Measurements from ENCODE around the gene YWHAG. TPM values are rescaled to one million over a fixed set of nuclear protein-coding genes. Genes with fewer than 3 reads are reported as not detected.
A peak's percentile ranks its signal among the peaks of the same experiment; 100 is the strongest.

The YWHAG gene
- total and polyA plus RNA-seq, 9 of the 15 experiments (the other 6 are each of a cell fraction or from before 2014, with no cell fraction given): 30.4 to 246 (median 94.5) TPM

GRCh38 chr7:76372984-76373833, 14.4 kb upstream of the YWHAG start (continued):
- TF ChIP-seq ZNF740 (CRISPR knock-in tag; IDR thresholded peaks at IDR 0.05): 0 out of 2 replicates have a peak, but pooled peaks have one; percentile 29
- no peak for TF ChIP-seq ZNF740 (tag; IDR thresholded peaks at IDR 0.05)
- no peak for TF ChIP-seq ZNF384 (IDR thresholded peaks at IDR 0.05; ENCODE audit: low read depth, low read length)
- TF ChIP-seq MAZ (CRISPR knock-in tag; conservative IDR thresholded peaks at IDR 0.05 in 1 of 2, IDR thresholded peaks at IDR 0.05 in 1 of 2): peak; percentile 65 to 74
- TF ChIP-seq RBBP5 (IDR thresholded peaks at IDR 0.05; ENCODE audit: borderline replicate concordance, insufficient read depth, low read length, poor library complexity, severe bottlenecking): peak; percentile 54
- peak; percentile 86 for TF ChIP-seq SMAD4 (CRISPR knock-in tag; conservative IDR thresholded peaks at IDR 0.05)
- TF ChIP-seq POU5F1 (IDR thresholded peaks at IDR 0.05; ENCODE audit: borderline replicate concordance, low read depth, low read length, partially characterized antibody): no peak
- TF ChIP-seq, protein P1, sequence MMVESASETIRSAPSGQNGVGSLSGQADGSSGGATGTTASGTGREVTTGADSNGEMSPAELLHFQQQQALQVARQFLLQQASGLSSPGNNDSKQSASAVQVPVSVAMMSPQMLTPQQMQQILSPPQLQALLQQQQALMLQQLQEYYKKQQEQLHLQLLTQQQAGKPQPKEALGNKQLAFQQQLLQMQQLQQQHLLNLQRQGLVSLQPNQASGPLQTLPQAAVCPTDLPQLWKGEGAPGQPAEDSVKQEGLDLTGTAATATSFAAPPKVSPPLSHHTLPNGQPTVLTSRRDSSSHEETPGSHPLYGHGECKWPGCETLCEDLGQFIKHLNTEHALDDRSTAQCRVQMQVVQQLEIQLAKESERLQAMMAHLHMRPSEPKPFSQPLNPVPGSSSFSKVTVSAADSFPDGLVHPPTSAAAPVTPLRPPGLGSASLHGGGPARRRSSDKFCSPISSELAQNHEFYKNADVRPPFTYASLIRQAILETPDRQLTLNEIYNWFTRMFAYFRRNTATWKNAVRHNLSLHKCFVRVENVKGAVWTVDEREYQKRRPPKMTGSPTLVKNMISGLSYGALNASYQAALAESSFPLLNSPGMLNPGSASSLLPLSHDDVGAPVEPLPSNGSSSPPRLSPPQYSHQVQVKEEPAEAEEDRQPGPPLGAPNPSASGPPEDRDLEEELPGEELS (CRISPR knock-in tag; IDR thresholded peaks at IDR 0.05; ENCODE audit: borderline replicate concordance): 0 out of 2 replicates have a peak, but pooled peaks have one; percentile 64
- TF ChIP-seq, protein P2, sequence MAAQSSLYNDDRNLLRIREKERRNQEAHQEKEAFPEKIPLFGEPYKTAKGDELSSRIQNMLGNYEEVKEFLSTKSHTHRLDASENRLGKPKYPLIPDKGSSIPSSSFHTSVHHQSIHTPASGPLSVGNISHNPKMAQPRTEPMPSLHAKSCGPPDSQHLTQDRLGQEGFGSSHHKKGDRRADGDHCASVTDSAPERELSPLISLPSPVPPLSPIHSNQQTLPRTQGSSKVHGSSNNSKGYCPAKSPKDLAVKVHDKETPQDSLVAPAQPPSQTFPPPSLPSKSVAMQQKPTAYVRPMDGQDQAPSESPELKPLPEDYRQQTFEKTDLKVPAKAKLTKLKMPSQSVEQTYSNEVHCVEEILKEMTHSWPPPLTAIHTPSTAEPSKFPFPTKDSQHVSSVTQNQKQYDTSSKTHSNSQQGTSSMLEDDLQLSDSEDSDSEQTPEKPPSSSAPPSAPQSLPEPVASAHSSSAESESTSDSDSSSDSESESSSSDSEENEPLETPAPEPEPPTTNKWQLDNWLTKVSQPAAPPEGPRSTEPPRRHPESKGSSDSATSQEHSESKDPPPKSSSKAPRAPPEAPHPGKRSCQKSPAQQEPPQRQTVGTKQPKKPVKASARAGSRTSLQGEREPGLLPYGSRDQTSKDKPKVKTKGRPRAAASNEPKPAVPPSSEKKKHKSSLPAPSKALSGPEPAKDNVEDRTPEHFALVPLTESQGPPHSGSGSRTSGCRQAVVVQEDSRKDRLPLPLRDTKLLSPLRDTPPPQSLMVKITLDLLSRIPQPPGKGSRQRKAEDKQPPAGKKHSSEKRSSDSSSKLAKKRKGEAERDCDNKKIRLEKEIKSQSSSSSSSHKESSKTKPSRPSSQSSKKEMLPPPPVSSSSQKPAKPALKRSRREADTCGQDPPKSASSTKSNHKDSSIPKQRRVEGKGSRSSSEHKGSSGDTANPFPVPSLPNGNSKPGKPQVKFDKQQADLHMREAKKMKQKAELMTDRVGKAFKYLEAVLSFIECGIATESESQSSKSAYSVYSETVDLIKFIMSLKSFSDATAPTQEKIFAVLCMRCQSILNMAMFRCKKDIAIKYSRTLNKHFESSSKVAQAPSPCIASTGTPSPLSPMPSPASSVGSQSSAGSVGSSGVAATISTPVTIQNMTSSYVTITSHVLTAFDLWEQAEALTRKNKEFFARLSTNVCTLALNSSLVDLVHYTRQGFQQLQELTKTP (IDR thresholded peaks at IDR 0.05; ENCODE audit: low read depth in 1 of 2, partially characterized antibody in 2 of 2): peak in 1 of 2 experiments; percentile 62
- peak; percentile 54 for TF ChIP-seq NFIC (IDR thresholded peaks at IDR 0.05)
- TF ChIP-seq ZBED1 (IDR thresholded peaks at IDR 0.05): no peak
- no peak for TF ChIP-seq HMG20B (CRISPR knock-in tag; IDR thresholded peaks at IDR 0.05)
- no peak for TF ChIP-seq SMARCB1 (IDR thresholded peaks at IDR 0.05; ENCODE audit: insufficient read length, low read depth)
- no peak for TF ChIP-seq SP1 (CRISPR knock-in tag; IDR thresholded peaks at IDR 0.05)
- TF ChIP-seq HNRNPK (IDR thresholded peaks at IDR 0.05; ENCODE audit: low read depth, low read length, poor library complexity, severe bottlenecking): no peak
- 0 out of 2 replicates have a peak, but pooled peaks have one; percentile 62 for TF ChIP-seq DNMT1 (IDR thresholded peaks at IDR 0.05)
- TF ChIP-seq ZBTB17 (CRISPR knock-in tag; IDR thresholded peaks at IDR 0.05): peak; percentile 62; the same call in 1 of the 2 replicates
- peak; percentile 14 for TF ChIP-seq MEIS2 (IDR thresholded peaks at IDR 0.05; ENCODE audit: partially characterized antibody)
- peak; percentile 50; the same call in 1 of the 2 replicates for TF ChIP-seq PHF8 (IDR thresholded peaks at IDR 0.05; ENCODE audit: borderline replicate concordance, low read length)
- peak; percentile 61; the same call in 1 of the 2 replicates for TF ChIP-seq TEAD2 (tag; IDR thresholded peaks at IDR 0.05)
